ENCODE measurements around the gene ABHD6. TPM values are rescaled to one million over a fixed set of nuclear protein-coding genes. Genes with fewer than 3 reads are reported as not detected.

Gene ABHD6, protein sequence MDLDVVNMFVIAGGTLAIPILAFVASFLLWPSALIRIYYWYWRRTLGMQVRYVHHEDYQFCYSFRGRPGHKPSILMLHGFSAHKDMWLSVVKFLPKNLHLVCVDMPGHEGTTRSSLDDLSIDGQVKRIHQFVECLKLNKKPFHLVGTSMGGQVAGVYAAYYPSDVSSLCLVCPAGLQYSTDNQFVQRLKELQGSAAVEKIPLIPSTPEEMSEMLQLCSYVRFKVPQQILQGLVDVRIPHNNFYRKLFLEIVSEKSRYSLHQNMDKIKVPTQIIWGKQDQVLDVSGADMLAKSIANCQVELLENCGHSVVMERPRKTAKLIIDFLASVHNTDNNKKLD
- total RNA-seq (2022) (4.9 and 5.7 TPM in 2 replicates), Bru-seq, nascent RNA (percentile 42 among the genes with signal in this experiment), BruChase-seq, experiment 1, labeled RNA remaining after a 6-hour chase (percentile 36 among the genes with signal in this experiment), BruChase-seq, experiment 2, labeled RNA remaining after a 2-hour chase (percentile 35 among the genes with signal in this experiment)
- long read RNA-seq, transcript ABHD6-201 (9 exons, 2,393 nt): major isoform, 7 of 44 reads
- long read RNA-seq, partial matches to known transcripts: 28 of 44 reads
- long read RNA-seq, other reads (novel, unspliced or antisense): 5 of 44 reads

DNA sequence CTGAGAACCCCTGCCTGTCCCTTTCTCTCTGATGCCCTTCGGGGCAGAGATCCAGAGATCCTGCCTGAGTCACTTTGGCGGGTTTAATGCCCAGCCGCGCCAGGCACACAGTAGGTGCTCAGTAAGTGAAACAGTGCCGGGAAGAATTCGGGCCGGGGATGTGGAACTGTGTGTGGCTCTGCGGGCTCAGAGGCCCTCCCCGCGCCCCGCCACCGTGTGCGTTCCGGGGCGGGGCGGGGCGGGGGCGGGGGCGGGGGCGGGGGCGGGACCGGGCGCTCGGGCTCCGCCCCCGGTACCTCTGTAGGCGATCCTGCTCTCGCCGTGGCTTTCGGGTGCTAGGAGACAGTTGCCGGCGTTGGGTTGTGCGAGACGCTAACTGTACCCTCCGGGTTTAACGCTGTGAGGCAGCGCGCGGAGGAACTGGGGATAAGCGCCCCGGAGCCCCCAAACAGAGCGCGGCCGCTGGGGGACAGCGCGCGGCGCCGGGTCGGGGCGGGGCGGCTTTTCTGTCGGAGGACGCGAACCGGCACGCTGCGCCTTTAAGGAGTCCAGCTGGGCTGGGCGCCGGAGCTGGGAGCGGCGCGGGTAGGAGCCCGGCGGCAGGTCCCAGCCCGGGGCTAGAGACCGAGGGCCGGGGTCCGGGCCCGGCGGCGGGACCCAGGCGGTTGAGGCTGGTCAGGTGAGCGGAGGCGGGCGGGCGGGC lies at the start of gene ABHD6:
ABHD6 (plus strand) TSS at position 555 of the 703 bp plus-strand sequence. CDS start 18,795 bp downstream, outside the sequence.
- Mint-ChIP-seq H3K27ac (ENCODE audit: unreplicated experiment) (no peak within 1 kb of the TSS), H3K27me3 (ENCODE audit: unreplicated experiment) (peaks cover 6% of the 10 kb centered on the region), H3K4me3 (ENCODE audit: low read depth, unreplicated experiment) (peak within 1 kb of the TSS; percentile 77), H3K9me3 (ENCODE audit: low read depth, unreplicated experiment) (no peaks in the 10 kb centered on the region), H3K4me1 (ENCODE audit: low read depth, unreplicated experiment) (peaks cover 8% of the 10 kb centered on the region), H3K36me3 (ENCODE audit: insufficient read depth, unreplicated experiment) (peaks cover 24% of the 10 kb centered on the region)
- BruUV-seq (replicated peaks): no TSS peak
- intact Hi-C loops (cut with micrococcal nuclease; ENCODE audit: unreplicated experiment): no loop called here
- TF ChIP-seq CTCF (IDR thresholded peaks at IDR 0.05; ENCODE audit: unreplicated experiment): no peak
- CTCF ChIA-PET: interaction anchor here (0.7 to 1.0 kb wide), 3 partner anchors 12 to 142 kb away, joined by 3 to 10 read pairs (median 3); no protein-coding TSS in a partner anchor
- DNase-seq: peak; percentile 83

GRCh38 chr3:58188173-58188564 lies 49.4 kb upstream of the ABHD6 start:
- H3K27me3 Mint-ChIP-seq (ENCODE audit: unreplicated experiment): no peaks in the 10 kb centered on the region
- intact Hi-C loops (cut with micrococcal nuclease; ENCODE audit: unreplicated experiment): loop anchor here (1.0 kb wide), 1 partner anchor 29 kb away; no protein-coding TSS in a partner anchor

DNA sequence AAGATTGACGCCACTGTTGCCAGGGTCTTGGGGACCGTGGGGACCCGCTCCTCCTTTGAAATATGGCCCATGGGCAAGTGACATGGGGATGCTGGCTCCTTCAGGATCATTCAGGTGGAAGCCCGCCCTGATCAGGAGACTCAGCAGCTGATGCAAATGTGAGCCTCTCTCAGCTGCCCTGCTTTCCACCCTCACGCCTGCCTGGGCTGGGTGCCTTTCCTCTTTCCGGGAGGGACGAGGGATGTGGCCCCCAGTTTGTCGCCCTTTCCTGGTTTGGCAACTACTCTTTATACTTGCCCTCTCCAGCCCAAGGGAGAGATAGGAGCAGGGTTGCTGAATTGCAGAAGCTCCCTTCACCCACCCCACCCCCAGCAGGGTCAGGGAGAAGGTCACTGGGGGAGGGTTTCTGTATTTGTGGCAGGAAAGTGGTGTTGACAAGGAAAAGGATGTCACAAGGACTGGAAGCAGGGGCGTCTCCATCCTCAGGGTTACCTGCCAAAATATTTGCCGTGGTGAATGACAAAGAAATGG lies 48.6 kb upstream of the ABHD6 start:
- Mint-ChIP-seq H3K9me3 (ENCODE audit: low read depth, unreplicated experiment) (no peaks in the 10 kb centered on the region), H3K4me3 (ENCODE audit: low read depth, unreplicated experiment) (no peak overlapping the region), H3K27ac (ENCODE audit: unreplicated experiment) (no peak overlapping the region), H3K36me3 (ENCODE audit: insufficient read depth, unreplicated experiment) (no peaks in the 10 kb centered on the region), H3K4me1 (ENCODE audit: low read depth, unreplicated experiment) (no peaks in the 10 kb centered on the region), H3K27me3 (ENCODE audit: unreplicated experiment) (no peaks in the 10 kb centered on the region)
- no peak for DNase-seq
- no peak for TF ChIP-seq CTCF (IDR thresholded peaks at IDR 0.05; ENCODE audit: unreplicated experiment)
- CTCF ChIA-PET: interaction anchor here (0.6 to 2.6 kb wide), 3 partner anchors 110 to 221 kb away, joined by 7 to 38 read pairs (median 21); partner anchors contain the start of genes HTD2 and RPP14
- BruUV-seq (replicated peaks): no TSS peak
- intact Hi-C loops (cut with micrococcal nuclease; ENCODE audit: unreplicated experiment): loop anchor here (1.0 kb wide), 1 partner anchor 28 kb away; no protein-coding TSS in a partner anchor

More at GRCh38 chr3:58188173-58188564, 49.4 kb upstream of the ABHD6 start:
- no peaks in the 10 kb centered on the region for H3K4me1 Mint-ChIP-seq (ENCODE audit: low read depth, unreplicated experiment)
- CTCF ChIA-PET: interaction anchor here (0.6 to 2.6 kb wide), 16 partner anchors 10 to 524 kb away, joined by 3 to 38 read pairs (median 4); partner anchors contain the start of genes ABHD6, HTD2 and RPP14
- no peak for DNase-seq
- H3K27ac Mint-ChIP-seq (ENCODE audit: unreplicated experiment): no peak overlapping the region
- no peak overlapping the region for H3K4me3 Mint-ChIP-seq (ENCODE audit: low read depth, unreplicated experiment)
- no peaks in the 10 kb centered on the region for H3K9me3 Mint-ChIP-seq (ENCODE audit: low read depth, unreplicated experiment)
- H3K36me3 Mint-ChIP-seq (ENCODE audit: insufficient read depth, unreplicated experiment): no peaks in the 10 kb centered on the region
- no peak for TF ChIP-seq CTCF (IDR thresholded peaks at IDR 0.05; ENCODE audit: unreplicated experiment)
- BruUV-seq (replicated peaks): no TSS peak

DNA sequence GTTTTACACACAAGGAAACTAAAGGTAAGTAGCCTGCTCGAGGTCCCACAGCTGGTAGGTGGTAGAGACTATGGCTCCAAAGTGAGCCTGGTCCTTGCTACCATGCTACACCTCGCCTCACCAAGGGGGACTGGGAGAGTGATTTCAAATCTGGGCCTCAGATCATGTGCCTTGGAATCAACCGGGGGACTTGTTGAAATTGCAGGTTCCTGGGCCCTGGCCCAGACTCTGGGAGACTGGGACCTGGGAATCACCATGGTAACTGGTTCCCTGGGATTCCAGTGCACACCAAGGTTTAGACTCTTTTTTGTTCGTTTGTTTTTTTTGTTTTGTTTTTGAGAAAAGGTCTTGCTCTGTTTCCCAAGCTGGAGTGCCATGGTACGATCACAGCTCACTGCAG lies 47.9 kb upstream of the ABHD6 start:
- Mint-ChIP-seq H3K27ac (ENCODE audit: unreplicated experiment) (no peak overlapping the region), H3K4me1 (ENCODE audit: low read depth, unreplicated experiment) (no peaks in the 10 kb centered on the region), H3K36me3 (ENCODE audit: insufficient read depth, unreplicated experiment) (no peaks in the 10 kb centered on the region), H3K9me3 (ENCODE audit: low read depth, unreplicated experiment) (no peaks in the 10 kb centered on the region), H3K4me3 (ENCODE audit: low read depth, unreplicated experiment) (no peak overlapping the region), H3K27me3 (ENCODE audit: unreplicated experiment) (no peaks in the 10 kb centered on the region)
- intact Hi-C loops (cut with micrococcal nuclease; ENCODE audit: unreplicated experiment): no loop called here
- DNase-seq: no peak
- CTCF ChIA-PET: interaction anchor here (0.6 to 2.6 kb wide), 2 partner anchors 110 to 1217 kb away, joined by 4 to 38 read pairs; no protein-coding TSS in a partner anchor
- TF ChIP-seq CTCF (IDR thresholded peaks at IDR 0.05; ENCODE audit: unreplicated experiment): no peak
- no TSS peak for BruUV-seq (replicated peaks)

Data from Calu3 (cell line).